ENCODE measurements around the gene PTH1R. TPM values are rescaled to one million over a fixed set of nuclear protein-coding genes. Genes with fewer than 3 reads are reported as not detected.

Gene PTH1R
- total and polyA plus RNA-seq, 4 donors: 11.2 to 29.7 (median 19.9) TPM

DNA sequence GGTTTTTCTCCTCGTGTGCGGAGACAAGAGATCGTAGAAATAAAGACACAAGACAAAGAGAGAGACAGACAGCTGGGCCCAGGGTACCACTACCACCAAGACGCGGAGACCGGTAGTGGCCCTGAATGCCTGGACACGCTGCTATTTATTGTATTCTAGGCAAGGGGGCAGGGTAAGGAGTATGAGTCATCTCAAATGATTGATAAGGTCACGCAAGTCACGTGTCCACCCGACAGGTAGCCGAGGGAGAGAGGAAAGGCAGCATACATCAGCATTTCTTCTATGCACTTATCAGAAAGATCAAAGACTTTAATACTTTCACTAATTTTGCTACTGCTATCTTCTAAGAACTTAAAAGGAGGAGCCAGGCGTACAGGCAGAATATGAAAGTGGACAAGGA, 42.5 kb upstream of the PTH1R start:
- WGBS, 2 donors: 83 to 90% methylated on average over 12 of the region's 12 CpGs
- Histone ChIP-seq H3K27ac (ENCODE audit: low read depth in 1 of 2, low read length in 1 of 2) (no peak overlapping the region), H3K4me1 (ENCODE audit: control insufficient read depth in 5 of 5, insufficient read depth in 5 of 5, low read length in 5 of 5) (no peaks in the 10 kb centered on the region), H3K4me3 (no peak overlapping the region), H3K9me3 (ENCODE audit: control insufficient read depth in 4 of 4, insufficient read depth in 3 of 4, low read length in 3 of 4) (peaks cover 0 to 5% (median 4%) of the 10 kb centered on the region in 4 donors), H3K9ac (ENCODE audit: insufficient read depth in 1 of 2, low read length in 2 of 2) (no peak overlapping the region), H3K36me3 (ENCODE audit: control insufficient read depth in 4 of 4, insufficient read depth in 4 of 4, low read length in 4 of 4) (peaks cover 0 to 6% (median 0%) of the 10 kb centered on the region in 4 donors), H3K27me3 (ENCODE audit: control insufficient read depth in 3 of 3, insufficient read depth in 3 of 3, low read length in 2 of 3) (no peaks in the 10 kb centered on the region)
- DNase-seq (no peak), ATAC-seq (ENCODE audit: insufficient read depth, low FRiP score) (no peak)
- TF ChIP-seq, protein P1, sequence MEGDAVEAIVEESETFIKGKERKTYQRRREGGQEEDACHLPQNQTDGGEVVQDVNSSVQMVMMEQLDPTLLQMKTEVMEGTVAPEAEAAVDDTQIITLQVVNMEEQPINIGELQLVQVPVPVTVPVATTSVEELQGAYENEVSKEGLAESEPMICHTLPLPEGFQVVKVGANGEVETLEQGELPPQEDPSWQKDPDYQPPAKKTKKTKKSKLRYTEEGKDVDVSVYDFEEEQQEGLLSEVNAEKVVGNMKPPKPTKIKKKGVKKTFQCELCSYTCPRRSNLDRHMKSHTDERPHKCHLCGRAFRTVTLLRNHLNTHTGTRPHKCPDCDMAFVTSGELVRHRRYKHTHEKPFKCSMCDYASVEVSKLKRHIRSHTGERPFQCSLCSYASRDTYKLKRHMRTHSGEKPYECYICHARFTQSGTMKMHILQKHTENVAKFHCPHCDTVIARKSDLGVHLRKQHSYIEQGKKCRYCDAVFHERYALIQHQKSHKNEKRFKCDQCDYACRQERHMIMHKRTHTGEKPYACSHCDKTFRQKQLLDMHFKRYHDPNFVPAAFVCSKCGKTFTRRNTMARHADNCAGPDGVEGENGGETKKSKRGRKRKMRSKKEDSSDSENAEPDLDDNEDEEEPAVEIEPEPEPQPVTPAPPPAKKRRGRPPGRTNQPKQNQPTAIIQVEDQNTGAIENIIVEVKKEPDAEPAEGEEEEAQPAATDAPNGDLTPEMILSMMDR (IDR thresholded peaks at IDR 0.05; ENCODE audit: control extremely low read depth, extremely low read depth): no peak

GRCh38 chr3:46835491-46835890, 42.0 kb upstream of the PTH1R start:
- TF ChIP-seq, protein P1 (IDR thresholded peaks at IDR 0.05; ENCODE audit: control extremely low read depth, extremely low read depth): no peak
- H3K9me3 ChIP-seq (ENCODE audit: control insufficient read depth in 4 of 4, insufficient read depth in 3 of 4, low read length in 3 of 4): peaks cover 0 to 7% (median 4%) of the 10 kb centered on the region in 4 donors
- no peak for ATAC-seq (ENCODE audit: insufficient read depth, low FRiP score)
- H3K4me1 ChIP-seq (ENCODE audit: control insufficient read depth in 5 of 5, insufficient read depth in 5 of 5, low read length in 5 of 5): no peaks in the 10 kb centered on the region
- no peak overlapping the region for H3K4me3 ChIP-seq
- WGBS, 2 donors: 94 to 95% methylated on average over 4 of the region's 4 CpGs
- DNase-seq: no peak
- H3K9ac ChIP-seq (ENCODE audit: insufficient read depth in 1 of 2, low read length in 2 of 2): no peak overlapping the region
- no peak overlapping the region for H3K27ac ChIP-seq (ENCODE audit: low read depth in 1 of 2, low read length in 1 of 2)
- H3K27me3 ChIP-seq (ENCODE audit: control insufficient read depth in 3 of 3, insufficient read depth in 3 of 3, low read length in 2 of 3): no peaks in the 10 kb centered on the region
- peaks cover 0 to 6% (median 0%) of the 10 kb centered on the region in 4 donors for H3K36me3 ChIP-seq (ENCODE audit: control insufficient read depth in 4 of 4, insufficient read depth in 4 of 4, low read length in 4 of 4)

DNA sequence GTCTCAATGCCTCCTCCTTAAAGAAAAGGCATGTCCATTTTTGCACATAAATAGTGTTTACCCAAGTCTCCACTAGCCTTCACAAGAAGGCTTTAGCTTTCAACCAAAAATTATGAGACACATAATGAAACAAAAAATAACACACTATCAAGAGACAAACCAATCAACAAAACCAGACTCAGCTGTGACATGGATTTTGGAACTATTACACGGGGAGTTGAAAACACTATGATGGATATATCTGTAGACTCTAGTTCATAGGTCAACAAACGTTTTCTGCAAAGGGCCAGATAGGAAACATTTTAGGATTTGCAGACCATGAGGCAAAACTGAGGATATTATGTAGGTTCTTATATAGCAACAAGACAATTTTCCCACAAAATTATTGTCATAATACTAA, 39.2 kb upstream of the PTH1R start:
- H3K36me3 ChIP-seq (ENCODE audit: control insufficient read depth in 4 of 4, insufficient read depth in 4 of 4, low read length in 4 of 4): peaks cover 0 to 6% (median 0%) of the 10 kb centered on the region in 4 donors
- no peak overlapping the region for H3K27ac ChIP-seq (ENCODE audit: low read depth in 1 of 2, low read length in 1 of 2)
- no peak for DNase-seq
- peaks cover 0 to 12% (median 7%) of the 10 kb centered on the region in 4 donors for H3K9me3 ChIP-seq (ENCODE audit: control insufficient read depth in 4 of 4, insufficient read depth in 3 of 4, low read length in 3 of 4)
- no peak for ATAC-seq (ENCODE audit: insufficient read depth, low FRiP score)
- no peaks in the 10 kb centered on the region for H3K27me3 ChIP-seq (ENCODE audit: control insufficient read depth in 3 of 3, insufficient read depth in 3 of 3, low read length in 2 of 3)
- H3K4me3 ChIP-seq: no peak overlapping the region
- no peaks in the 10 kb centered on the region for H3K4me1 ChIP-seq (ENCODE audit: control insufficient read depth in 5 of 5, insufficient read depth in 5 of 5, low read length in 5 of 5)
- TF ChIP-seq, protein P1 (IDR thresholded peaks at IDR 0.05; ENCODE audit: control extremely low read depth, extremely low read depth): no peak
- 54 to 73% methylated on average over 2 of the region's 2 CpGs for WGBS, 2 donors
- H3K9ac ChIP-seq (ENCODE audit: insufficient read depth in 1 of 2, low read length in 2 of 2): no peak overlapping the region

- Histone ChIP-seq H3K27me3 (ENCODE audit: control insufficient read depth in 3 of 3, insufficient read depth in 3 of 3, low read length in 2 of 3) (no peaks in the 10 kb centered on the region), H3K9ac (ENCODE audit: insufficient read depth in 1 of 2, low read length in 2 of 2) (no peak overlapping the region), H3K4me3 (no peak overlapping the region), H3K36me3 (ENCODE audit: control insufficient read depth in 4 of 4, insufficient read depth in 4 of 4, low read length in 4 of 4) (peaks cover 0 to 6% (median 0%) of the 10 kb centered on the region in 4 donors), H3K4me1 (ENCODE audit: control insufficient read depth in 5 of 5, insufficient read depth in 5 of 5, low read length in 5 of 5) (peaks cover 0 to 7% (median 0%) of the 10 kb centered on the region in 5 donors), H3K9me3 (ENCODE audit: control insufficient read depth in 4 of 4, insufficient read depth in 3 of 4, low read length in 3 of 4) (peaks cover 0 to 12% (median 6%) of the 10 kb centered on the region in 4 donors), H3K27ac (ENCODE audit: low read depth in 1 of 2, low read length in 1 of 2) (no peak overlapping the region)
- 97 to 100% methylated on average over 1 of the region's 1 CpG for WGBS, 2 donors
- TF ChIP-seq, protein P1 (IDR thresholded peaks at IDR 0.05; ENCODE audit: control extremely low read depth, extremely low read depth): no peak
- DNase-seq (no peak), ATAC-seq (ENCODE audit: insufficient read depth, low FRiP score) (no peak)
Observed at GRCh38 chr3:46840491-46840890, 37.0 kb upstream of the PTH1R start.
